Esophagus squamous epithelium (tissue), 4 donors: Measurements from ENCODE around the gene ALDH2.

Experiments
- CTCF ChIP-seq, 6 experiments: fragments of 450-650 bp in 4 of 6; fragments of 200-600 bp in 2 of 6; sonication (generic) in 2 of 6; IDR thresholded peaks; one replicate each; pipeline ENCODE4 v1.5.1; 2016 to 2019; ENCODE audit warnings: antibody characterized with exemption in 6 of 6, mild to moderate bottlenecking in 4 of 6, moderate library complexity in 4 of 6
- POLR2A ChIP-seq, 4 donors: fragments of 450-650 bp; IDR thresholded peaks; one replicate each; pipeline ENCODE4 v1.6.1; 2017; ENCODE audit warnings: antibody characterized with exemption in 4 of 4, mild to moderate bottlenecking in 4 of 4, moderate library complexity in 3 of 4

- no peak for TF ChIP-seq CTCF (IDR thresholded peaks at IDR 0.05)
- TF ChIP-seq POLR2A (IDR thresholded peaks at IDR 0.05): no peak
Observed at GRCh38 chr12:111789779-111790178, 23.0 kb downstream of the ALDH2 start.
